ENCODE results near the gene GRAMD2A. TPM values are rescaled to one million over a fixed set of nuclear protein-coding genes. Genes with fewer than 3 reads are reported as not detected.

The GRAMD2A gene
- total RNA-seq, 1 donor: 0.63 TPM

DNA sequence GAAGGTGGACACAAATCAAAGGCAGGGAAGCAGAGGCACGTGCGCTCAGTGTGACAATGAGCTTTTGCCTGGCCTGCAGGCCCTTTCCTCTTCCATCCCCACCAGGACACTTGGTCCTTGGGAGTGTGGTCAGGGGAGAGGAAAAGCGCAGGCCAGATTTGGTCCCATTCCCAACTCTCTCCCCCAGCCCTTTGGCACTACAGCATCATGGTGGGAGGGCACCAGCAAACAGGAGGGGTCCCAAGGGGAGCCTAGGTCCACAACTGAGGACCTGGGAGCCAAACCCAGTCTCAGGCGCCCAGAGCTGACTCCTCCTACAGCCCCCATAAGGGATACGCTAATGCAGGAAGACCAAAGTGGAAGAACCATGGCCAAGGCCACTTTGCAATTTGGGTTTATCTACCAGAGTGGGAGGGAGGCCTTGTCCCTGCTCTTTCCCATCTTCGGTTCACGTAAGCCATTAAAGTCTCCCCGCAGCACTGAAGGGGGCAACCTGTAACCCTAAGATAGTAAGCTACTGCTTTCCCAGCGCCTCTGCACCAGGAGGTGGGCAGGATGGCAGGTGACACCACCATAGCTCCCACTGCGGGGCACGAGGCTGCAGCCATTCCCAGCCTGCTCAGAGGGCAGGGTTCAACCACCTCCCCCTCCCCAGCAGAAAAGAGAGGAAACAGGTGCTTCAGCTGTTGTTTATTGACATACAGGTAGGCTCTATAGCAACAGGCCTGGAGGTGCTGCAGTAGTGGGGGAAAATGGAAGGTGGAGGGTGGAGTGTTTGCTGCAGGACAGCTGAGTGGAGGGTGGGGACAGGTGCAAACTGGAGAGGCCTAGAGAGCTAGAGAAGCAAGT, 993 bp upstream of the GRAMD2A start:
- H3K4me3 ChIP-seq (ENCODE audit: low read depth, low read length): no peak overlapping the region
- no peak for TF ChIP-seq CTCF (IDR thresholded peaks at IDR 0.05; ENCODE audit: insufficient read depth, low read length)
- DNase-seq (ENCODE audit: low read depth): no peak

GRCh38 chr15:72197041-72197459, 537 bp downstream of the GRAMD2A start:
- DNase-seq (ENCODE audit: low read depth): no peak
- peak overlapping the region; percentile 44 for H3K4me3 ChIP-seq (ENCODE audit: low read depth, low read length)
- no peak for TF ChIP-seq CTCF (IDR thresholded peaks at IDR 0.05; ENCODE audit: insufficient read depth, low read length)

DNA sequence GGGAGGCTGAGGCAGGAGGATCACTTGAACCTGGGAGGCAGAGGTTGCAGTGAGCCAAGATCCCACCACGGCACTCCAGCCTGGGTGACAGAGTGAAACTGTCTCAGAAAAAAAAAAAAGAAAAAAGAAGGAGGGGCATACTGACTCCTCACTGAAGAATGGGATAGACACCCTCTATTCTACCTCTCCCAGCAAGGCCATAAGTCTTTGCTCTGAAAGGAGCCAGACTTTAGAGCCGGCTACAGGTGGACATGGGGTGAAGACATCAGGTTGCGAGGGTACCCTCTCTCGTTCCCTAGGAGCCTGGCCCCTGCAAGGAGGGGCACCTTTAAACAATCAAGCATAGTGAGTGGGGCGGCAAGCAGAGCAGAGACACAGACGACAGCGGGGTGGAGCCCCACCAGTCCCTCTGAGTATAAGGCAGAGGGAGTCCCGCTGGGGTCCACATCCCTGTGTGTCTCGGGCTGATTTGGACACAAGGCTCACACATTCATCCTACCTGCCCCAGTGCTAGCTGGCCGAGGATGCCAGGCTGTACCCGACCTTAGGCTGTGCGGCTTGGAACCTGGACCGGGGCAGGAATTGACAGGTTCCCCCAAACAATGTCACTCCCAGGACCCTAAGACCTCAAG, 1.1 kb downstream of the GRAMD2A start:
- no peak overlapping the region for H3K4me3 ChIP-seq (ENCODE audit: low read depth, low read length)
- no peak for TF ChIP-seq CTCF (IDR thresholded peaks at IDR 0.05; ENCODE audit: insufficient read depth, low read length)
- DNase-seq (ENCODE audit: low read depth): no peak

GRCh38 chr15:72195101-72195511, 2.5 kb downstream of the GRAMD2A start:
- TF ChIP-seq CTCF (IDR thresholded peaks at IDR 0.05; ENCODE audit: insufficient read depth, low read length): no peak
- DNase-seq (ENCODE audit: low read depth): no peak
- no peak overlapping the region for H3K4me3 ChIP-seq (ENCODE audit: low read depth, low read length)

- DNase-seq (ENCODE audit: low read depth): no peak
- H3K4me3 ChIP-seq (ENCODE audit: low read depth, low read length): no peak overlapping the region
- TF ChIP-seq CTCF (IDR thresholded peaks at IDR 0.05; ENCODE audit: insufficient read depth, low read length): no peak
Observed at GRCh38 chr15:72193836-72194396, 3.7 kb downstream of the GRAMD2A start.

GRCh38 chr15:72192416-72192815, 5.2 kb downstream of the GRAMD2A start:
- no peak for TF ChIP-seq CTCF (IDR thresholded peaks at IDR 0.05; ENCODE audit: insufficient read depth, low read length)
- no peak overlapping the region for H3K4me3 ChIP-seq (ENCODE audit: low read depth, low read length)
- DNase-seq (ENCODE audit: low read depth): no peak
